Measurements from ENCODE around the gene KITLG.

GRCh38 chr12:88559772-88560171, 20.5 kb downstream of the KITLG start:
- TF ChIP-seq CTCF (IDR thresholded peaks at IDR 0.05) (no peak), EZH2 (IDR thresholded peaks at IDR 0.05; ENCODE audit: borderline replicate concordance, insufficient read depth, low read depth, low read length, poor library complexity, severe bottlenecking) (no peak)
